Hepatocyte (in vitro differentiated cells): ENCODE results near the gene PYGL.

Experiments used
- CTCF ChIP-seq: fragments of 200-600 bp; sonication (generic); IDR thresholded peaks from 2 replicates; pipeline ENCODE4 v1.5.1; 2016; ENCODE audit warnings: antibody characterized with exemption, mild to moderate bottlenecking; ENCODE audit not compliant: poor library complexity
- EZH2 ChIP-seq: fragments of 200-600 bp; sonication (generic); IDR thresholded peaks from 2 replicates; pipeline ENCODE4 v1.6.1; 2016; ENCODE audit warnings: antibody characterized with exemption, mild to moderate bottlenecking, borderline replicate concordance
- EZH2phosphoT487 ChIP-seq: fragments of 200-600 bp; sonication (generic); IDR thresholded peaks from one replicate; pipeline ENCODE4 v1.6.1; 2018; ENCODE audit warnings: antibody characterized with exemption, mild to moderate bottlenecking, low read depth, moderate library complexity; ENCODE audit not compliant: unreplicated experiment, severe bottlenecking

GRCh38 chr14:50859296-50859624, 85.0 kb downstream of the PYGL start:
- TF ChIP-seq CTCF (no peak), EZH2phosphoT487 (no peak), EZH2 (no peak)
